Activated B cell treated with CpG ODN at 0.5 μM for 24 hours (primary cell): ENCODE results near the gene PRPF40B. TPM values are rescaled to one million over a fixed set of nuclear protein-coding genes. Genes with fewer than 3 reads are reported as not detected.

Experiments
- ATAC-seq: fragments of 200-7000 bp; cut with Tn5 transposase; one replicate; pipeline ENCODE4 v1.10.0; 2021; ENCODE audit warnings: low read depth, mild to moderate bottlenecking, moderate library complexity
- CTCF ChIA-PET: fragments of 350-600 bp; sonication (Branson Sonifier 250); formaldehyde crosslinking; loops from one replicate; lab custom pipeline; 2021; ENCODE audit warnings: antibody characterized with exemption; lab: Charles Lee
- POLR2A ChIA-PET: fragments of 350-600 bp; sonication (Branson Sonifier 250); formaldehyde crosslinking; loops from one replicate; lab custom pipeline; 2021; ENCODE audit warnings: antibody characterized with exemption; lab: Charles Lee
- DNase-seq: peaks from one replicate; pipeline ENCODE4 v3.0.0; 2022
- H3K27ac Mint-ChIP-seq: one replicate; pipeline ENCODE4 v1.8.0; 2020; ENCODE audit warnings: mixed read lengths
- H3K27me3 Mint-ChIP-seq: one replicate; pipeline ENCODE4 v1.8.0; 2021; ENCODE audit warnings: mixed read lengths
- H3K36me3 Mint-ChIP-seq: one replicate; pipeline ENCODE4 v1.8.0; 2021; ENCODE audit warnings: low read depth, mixed read lengths
- H3K4me1 Mint-ChIP-seq: one replicate; pipeline ENCODE4 v1.8.0; 2021; ENCODE audit warnings: mixed read lengths
- H3K4me3 Mint-ChIP-seq: one replicate; pipeline ENCODE4 v1.8.0; 2020; ENCODE audit warnings: mild to moderate bottlenecking, mixed read lengths
- H3K9me3 Mint-ChIP-seq: one replicate; pipeline ENCODE4 v1.8.0; 2020; ENCODE audit warnings: mixed read lengths
- CTCF ChIP-seq: fragments of 200-600 bp; IDR thresholded peaks from one replicate; pipeline ENCODE4 v1.8.0; 2022; ENCODE audit warnings: antibody characterized with exemption, mild to moderate bottlenecking
- intact Hi-C: fragments of 100-400 bp; cut with micrococcal nuclease; formaldehyde crosslinking; loops from one replicate; pipeline ENCODE4 v1.15.1; 2024
- total RNA-seq: library from RNA; stranded (reverse); gene quantifications from 2 replicates; pipeline ENCODE4 v1.2.3, GENCODE V29; 2022

Gene PRPF40B
- total RNA-seq, 1 donor from 2014 or later = 23.4 TPM

GRCh38 chr12:49585477-49586459 lies 37.6 kb upstream of the PRPF40B start:
- no peak for DNase-seq
- TF ChIP-seq CTCF = no peak
- Mint-ChIP-seq H3K27me3 (no peaks in the 10 kb centered on the region), H3K27ac (no peak overlapping the region), H3K4me1 (peaks cover 6% of the 10 kb centered on the region), H3K36me3 (peaks cover 35% of the 10 kb centered on the region), H3K4me3 (no peak overlapping the region), H3K9me3 (peaks cover under 1% of the 10 kb centered on the region)
- ATAC-seq = no peak
- ChIA-PET POLR2A (no interaction called here), CTCF (no interaction called here)
- intact Hi-C loops = no loop called here

GRCh38 chr12:49587174-49587908 lies 36.0 kb upstream of the PRPF40B start:
- Mint-ChIP-seq H3K27me3 (no peaks in the 10 kb centered on the region), H3K9me3 (peaks cover 4% of the 10 kb centered on the region), H3K27ac (no peak overlapping the region), H3K36me3 (peaks cover 39% of the 10 kb centered on the region), H3K4me3 (no peak overlapping the region), H3K4me1 (peaks cover 3% of the 10 kb centered on the region)
- TF ChIP-seq CTCF = no peak
- ChIA-PET POLR2A (no interaction called here), CTCF (no interaction called here)
- intact Hi-C loops = no loop called here
- no peak for ATAC-seq
- no peak for DNase-seq

GRCh38 chr12:49588281-49588680 lies 35.1 kb upstream of the PRPF40B start:
- Mint-ChIP-seq H3K27me3 (no peaks in the 10 kb centered on the region), H3K27ac (no peak overlapping the region), H3K36me3 (peaks cover 33% of the 10 kb centered on the region), H3K4me1 (no peaks in the 10 kb centered on the region), H3K4me3 (no peak overlapping the region), H3K9me3 (peaks cover 4% of the 10 kb centered on the region)
- intact Hi-C loops = no loop called here
- ATAC-seq = no peak
- TF ChIP-seq CTCF = no peak
- DNase-seq = no peak
- POLR2A ChIA-PET = no interaction called here
- CTCF ChIA-PET = interaction anchor here (0.6 to 2.1 kb wide), 2 partner anchors 8 to 20 kb away, joined by 3 to 6 read pairs; no protein-coding TSS in a partner anchor

GRCh38 chr12:49588721-49589516 lies 34.4 kb upstream of the PRPF40B start:
- POLR2A ChIA-PET = no interaction called here
- no peak for ATAC-seq
- no peak for DNase-seq
- H3K27ac Mint-ChIP-seq = no peak overlapping the region
- no peaks in the 10 kb centered on the region for H3K4me1 Mint-ChIP-seq
- intact Hi-C loops = no loop called here
- H3K27me3 Mint-ChIP-seq = no peaks in the 10 kb centered on the region
- peaks cover 4% of the 10 kb centered on the region for H3K9me3 Mint-ChIP-seq
- TF ChIP-seq CTCF = no peak
- peaks cover 27% of the 10 kb centered on the region for H3K36me3 Mint-ChIP-seq
- H3K4me3 Mint-ChIP-seq = no peak overlapping the region
- CTCF ChIA-PET = interaction anchor here (0.6 to 2.1 kb wide), 2 partner anchors 9 to 19 kb away, joined by 3 to 6 read pairs; no protein-coding TSS in a partner anchor
